Activated T-cell treated with anti-CD3 and anti-CD28 coated beads for 24 hours (primary cell): Measurements from ENCODE around the gene FAAP20.
A peak's percentile ranks its signal among the peaks of the same experiment; 100 is the strongest.

ENCODE experiments used
- DNase-seq: peaks from one replicate; pipeline ENCODE4 v3.0.0-alpha.2; 2020; ENCODE audit warnings: low read depth

Gene FAAP20

GRCh38 chr1:2194898-2195673 lies 514 bp upstream of the FAAP20 start:
- peak; percentile 83 for DNase-seq

GRCh38 chr1:2193514-2194281 lies 874 bp downstream of the FAAP20 start:
- no peak for DNase-seq

- no peak for DNase-seq
These were observed 2.3 kb downstream of the FAAP20 start for GRCh38 chr1:2192031-2192995.

GRCh38 chr1:2190491-2190976 lies 4.0 kb downstream of the FAAP20 start:
- no peak for DNase-seq

- DNase-seq: peak; percentile 88
These were observed 4.8 kb downstream of the FAAP20 start for GRCh38 chr1:2189459-2190425.

GRCh38 chr1:2188336-2188735 lies 6.2 kb downstream of the FAAP20 start:
- no peak for DNase-seq

- DNase-seq: no peak
These were observed 7.0 kb downstream of the FAAP20 start for GRCh38 chr1:2187619-2188018.

GRCh38 chr1:2186901-2187300 lies 7.7 kb downstream of the FAAP20 start:
- DNase-seq: no peak

- DNase-seq: no peak
These were observed 8.4 kb downstream of the FAAP20 start for GRCh38 chr1:2185880-2186855.

GRCh38 chr1:2184934-2185333 lies 9.6 kb downstream of the FAAP20 start:
- no peak for DNase-seq

- no peak for DNase-seq
These were observed 10.0 kb downstream of the FAAP20 start for GRCh38 chr1:2184531-2184930.

- no peak for DNase-seq
These were observed 10.6 kb downstream of the FAAP20 start for GRCh38 chr1:2183937-2184334.

- no peak for DNase-seq
These were observed 12.2 kb downstream of the FAAP20 start for GRCh38 chr1:2182376-2182775.

- no peak for DNase-seq
These were observed 12.8 kb downstream of the FAAP20 start for GRCh38 chr1:2181752-2182151.

- DNase-seq: no peak
These were observed 13.3 kb downstream of the FAAP20 start for GRCh38 chr1:2181271-2181670.

GRCh38 chr1:2180297-2181245 lies 14.0 kb downstream of the FAAP20 start:
- DNase-seq: no peak

GRCh38 chr1:2179283-2180013 lies 15.1 kb downstream of the FAAP20 start:
- DNase-seq: no peak

GRCh38 chr1:2178875-2179274 lies 15.7 kb downstream of the FAAP20 start:
- DNase-seq: no peak
